ENCODE measurements around the gene ERP29.

DNA sequence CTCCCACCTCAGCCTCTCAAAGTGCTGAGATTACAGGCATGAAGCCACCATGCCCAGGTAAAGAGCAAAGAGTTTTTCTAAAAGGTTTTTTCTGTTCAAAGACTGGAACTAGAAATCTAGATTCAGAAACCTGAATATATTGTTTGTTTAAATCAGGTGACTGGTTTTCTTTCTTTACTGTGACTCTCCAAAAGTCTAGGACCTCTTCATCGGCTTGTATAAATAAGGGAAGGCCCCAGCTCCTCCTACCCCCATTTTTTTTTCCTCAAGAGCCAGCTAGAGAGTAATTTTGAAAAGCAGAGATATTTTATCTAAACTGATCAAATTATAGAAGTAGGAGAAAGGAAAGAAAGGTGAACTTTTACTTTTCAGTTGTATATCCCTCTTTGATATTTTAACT is 48.3 kb upstream of the ERP29 start:
- TF ChIP-seq, protein P1, sequence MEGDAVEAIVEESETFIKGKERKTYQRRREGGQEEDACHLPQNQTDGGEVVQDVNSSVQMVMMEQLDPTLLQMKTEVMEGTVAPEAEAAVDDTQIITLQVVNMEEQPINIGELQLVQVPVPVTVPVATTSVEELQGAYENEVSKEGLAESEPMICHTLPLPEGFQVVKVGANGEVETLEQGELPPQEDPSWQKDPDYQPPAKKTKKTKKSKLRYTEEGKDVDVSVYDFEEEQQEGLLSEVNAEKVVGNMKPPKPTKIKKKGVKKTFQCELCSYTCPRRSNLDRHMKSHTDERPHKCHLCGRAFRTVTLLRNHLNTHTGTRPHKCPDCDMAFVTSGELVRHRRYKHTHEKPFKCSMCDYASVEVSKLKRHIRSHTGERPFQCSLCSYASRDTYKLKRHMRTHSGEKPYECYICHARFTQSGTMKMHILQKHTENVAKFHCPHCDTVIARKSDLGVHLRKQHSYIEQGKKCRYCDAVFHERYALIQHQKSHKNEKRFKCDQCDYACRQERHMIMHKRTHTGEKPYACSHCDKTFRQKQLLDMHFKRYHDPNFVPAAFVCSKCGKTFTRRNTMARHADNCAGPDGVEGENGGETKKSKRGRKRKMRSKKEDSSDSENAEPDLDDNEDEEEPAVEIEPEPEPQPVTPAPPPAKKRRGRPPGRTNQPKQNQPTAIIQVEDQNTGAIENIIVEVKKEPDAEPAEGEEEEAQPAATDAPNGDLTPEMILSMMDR (conservative IDR thresholded peaks at IDR 0.05 in 1 of 2, IDR thresholded peaks at IDR 0.05 in 1 of 2; ENCODE audit: low read depth in 1 of 2, low read length in 2 of 2) = no peak
- no peak for TF ChIP-seq EZH2 (IDR thresholded peaks at IDR 0.05; ENCODE audit: low read length, missing control alignments)

Data from fibroblast of lung (primary cell).